NCI-H510A treated with DMSO at 0.1 percent for 48 hours (cell line): ENCODE data around the gene RPP21.
"Not testable (repeated sequence)": the region's sequence is repeated elsewhere in the genome, so short reads cannot be mapped to it uniquely, and the experiment has no call there.

Source experiments
- DNase-seq: peaks from one replicate; lab custom pipeline; 2025; lab: John Stamatoyannopoulos, UW

Gene RPP21

GRCh38 chr6:30329331-30329730 is 15.6 kb upstream of the RPP21 start:
- DNase-seq, result no peak

- DNase-seq, result no peak
Measured at GRCh38 chr6:30331981-30332380, 13.0 kb upstream of the RPP21 start.

- no peak for DNase-seq
Measured at GRCh38 chr6:30334075-30334783, 10.7 kb upstream of the RPP21 start.

- no peak for DNase-seq
Measured at GRCh38 chr6:30340589-30341054, 4.3 kb upstream of the RPP21 start.

GRCh38 chr6:30341218-30341617 is 3.7 kb upstream of the RPP21 start:
- DNase-seq, result no peak

- no peak for DNase-seq
Measured at GRCh38 chr6:30341728-30342127, 3.2 kb upstream of the RPP21 start.

- no peak for DNase-seq
Measured at GRCh38 chr6:30344191-30344867, 627 bp upstream of the RPP21 start.

DNA sequence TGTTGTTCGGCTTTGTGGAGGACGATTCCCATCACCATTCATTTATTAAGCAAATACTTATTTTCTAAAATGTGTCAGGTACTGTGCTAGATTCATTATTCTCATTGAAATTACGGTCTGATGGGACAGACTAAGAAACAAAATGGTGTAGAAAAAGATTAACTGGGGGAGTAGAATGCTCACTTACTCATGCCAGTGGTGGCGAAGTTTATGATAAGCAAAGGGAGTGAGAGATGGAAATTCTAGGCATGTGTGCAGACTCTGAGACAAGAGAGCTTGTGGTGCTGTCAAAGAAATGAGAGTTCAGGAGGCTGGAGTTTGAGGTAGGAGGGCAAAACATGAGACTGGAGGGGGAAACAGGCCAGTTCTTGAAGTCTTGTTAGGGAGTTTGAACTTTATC is 896 bp downstream of the RPP21 start:
- no peak for DNase-seq

- DNase-seq, result no peak
Measured at GRCh38 chr6:30348957-30349356, 4.0 kb downstream of the RPP21 start.

DNA sequence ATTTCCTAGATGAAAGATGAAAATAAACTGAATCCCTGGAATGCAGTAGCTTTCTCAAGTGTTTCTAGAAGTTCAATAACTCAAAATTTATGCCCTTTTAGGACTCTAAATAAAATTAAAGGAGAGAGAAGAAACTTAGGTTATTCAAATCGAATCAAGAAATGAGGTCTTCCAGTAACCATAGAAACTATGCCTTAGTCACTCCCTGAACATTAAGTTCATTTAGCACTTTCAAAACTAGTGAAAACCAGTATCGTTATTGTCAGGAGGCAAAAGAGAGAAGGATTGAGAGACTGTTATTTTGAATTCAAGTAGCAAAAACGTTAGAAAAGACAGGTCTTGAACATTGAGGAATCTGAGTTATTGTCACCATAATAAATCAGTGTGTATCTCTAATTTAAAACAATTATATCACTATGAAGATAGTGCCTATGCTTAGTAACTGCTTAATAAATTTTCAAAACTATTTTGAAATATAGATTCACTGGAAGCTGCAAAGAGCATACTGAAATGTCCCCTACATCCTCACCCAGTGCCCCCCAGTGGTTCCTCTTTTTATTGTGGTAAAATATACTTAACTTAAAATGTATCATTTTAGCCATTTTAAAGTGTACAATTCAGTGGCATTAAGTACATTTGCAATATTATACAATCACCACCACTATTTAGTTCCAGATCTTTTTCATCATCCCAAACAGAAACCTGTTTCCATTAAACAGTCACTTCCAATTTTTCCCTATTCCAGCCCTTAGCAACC is 4.6 kb downstream of the RPP21 start:
- DNase-seq, result no peak

DNA sequence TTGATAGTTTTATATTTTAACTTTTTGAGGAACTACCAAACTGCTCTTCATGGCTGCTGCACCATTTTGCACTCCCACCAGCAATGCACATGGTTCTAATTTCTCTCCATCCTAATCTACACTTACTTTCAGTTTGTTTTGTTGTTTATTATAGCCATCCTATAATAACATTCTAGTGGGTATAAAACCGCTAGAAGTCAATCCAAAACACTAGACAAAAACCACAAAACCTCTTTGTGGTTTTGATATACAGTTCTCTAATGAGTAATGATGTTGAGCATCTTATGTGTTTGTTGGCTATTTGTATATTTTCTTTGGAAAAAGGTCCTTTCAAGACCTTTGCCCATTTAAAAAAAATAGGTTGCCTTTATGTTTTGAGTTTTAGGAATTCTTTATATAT is 5.6 kb downstream of the RPP21 start:
- no peak for DNase-seq

GRCh38 chr6:30352550-30352949 is 7.6 kb downstream of the RPP21 start:
- no peak for DNase-seq

GRCh38 chr6:30355281-30355680 is 10.3 kb downstream of the RPP21 start:
- DNase-seq, result no peak

GRCh38 chr6:30356536-30356935 is 11.6 kb downstream of the RPP21 start:
- DNase-seq, result no peak

DNA sequence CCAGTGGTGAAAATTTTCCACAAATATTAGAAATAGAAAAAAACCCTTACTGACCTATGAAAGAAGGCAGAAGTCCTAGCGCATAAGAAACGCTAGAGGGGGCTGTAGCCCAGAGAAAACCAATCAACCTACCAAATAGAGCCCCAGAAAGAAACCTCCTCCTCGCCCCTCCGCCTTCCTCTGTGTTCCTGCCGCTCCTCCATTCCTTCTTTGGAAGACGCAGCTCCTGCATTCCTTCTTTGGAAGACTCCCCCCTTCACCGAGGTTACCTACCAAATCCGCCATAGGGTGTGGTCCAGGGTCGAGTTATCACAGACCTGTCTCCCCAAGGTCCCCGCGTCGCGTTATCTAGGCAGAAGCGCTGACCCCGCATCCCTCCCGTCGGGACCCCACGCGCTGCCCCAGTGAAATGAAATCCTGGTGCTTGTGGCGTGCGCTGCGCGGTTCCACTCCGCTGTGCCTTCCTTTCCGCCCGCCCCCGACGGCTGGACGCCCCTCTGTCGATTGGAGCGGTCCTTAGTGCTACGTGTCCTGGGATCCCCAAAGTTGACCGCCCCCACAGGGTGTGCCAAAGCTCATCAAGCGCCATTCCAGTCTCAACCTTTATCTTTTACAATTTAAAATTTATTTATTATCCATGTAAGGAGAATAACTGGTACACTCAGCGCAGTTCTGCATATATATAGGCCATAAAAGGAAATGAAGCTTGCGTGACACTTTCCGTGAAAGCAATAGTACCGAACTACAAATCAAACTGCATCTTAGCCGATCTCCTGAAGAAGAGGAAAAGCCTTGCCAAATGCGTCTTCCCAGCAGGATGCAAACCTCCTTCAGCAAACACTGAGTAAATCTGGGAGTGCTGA is 13.0 kb downstream of the RPP21 start:
- DNase-seq, result peak; percentile 17

DNA sequence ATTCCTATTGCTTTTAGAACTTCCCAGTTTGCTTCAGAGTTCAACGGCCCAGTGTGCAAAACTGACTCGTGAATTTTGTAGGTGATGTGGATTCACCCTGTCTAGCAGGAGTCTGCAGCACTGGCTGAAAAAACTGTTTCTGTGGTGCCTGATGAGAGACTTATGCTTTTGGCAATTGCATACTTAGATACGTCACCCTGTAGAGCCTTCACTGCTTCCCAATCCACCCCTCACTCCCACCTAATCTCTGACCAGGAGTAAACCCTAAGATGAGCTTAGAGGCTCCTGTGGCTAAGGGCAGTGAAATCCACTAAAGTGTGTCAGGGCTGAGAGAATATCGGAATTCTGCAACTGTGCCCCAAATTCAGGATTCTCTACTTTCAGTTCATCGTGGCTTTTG is 14.3 kb downstream of the RPP21 start:
- DNase-seq, result no peak

DNA sequence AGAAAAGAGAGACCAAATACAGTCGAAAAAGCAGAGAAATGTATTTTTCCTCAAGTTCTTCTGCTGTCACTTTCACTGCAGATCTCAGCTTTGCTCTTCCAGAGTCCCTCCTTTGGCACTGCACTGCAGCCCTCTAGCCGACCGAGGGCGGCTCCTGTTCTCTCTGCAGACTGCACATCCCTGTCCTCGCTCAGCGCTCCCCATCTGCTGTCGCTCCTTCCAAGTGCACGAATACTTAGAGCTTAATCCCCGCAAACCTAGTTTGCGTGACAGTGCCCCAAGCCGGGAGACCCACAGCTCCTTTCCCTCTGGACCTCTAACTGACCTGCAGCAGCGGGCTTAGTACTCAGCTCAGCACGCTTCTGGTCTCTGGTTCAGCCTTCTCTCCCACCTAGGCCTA is 15.2 kb downstream of the RPP21 start:
- DNase-seq, result no peak

DNA sequence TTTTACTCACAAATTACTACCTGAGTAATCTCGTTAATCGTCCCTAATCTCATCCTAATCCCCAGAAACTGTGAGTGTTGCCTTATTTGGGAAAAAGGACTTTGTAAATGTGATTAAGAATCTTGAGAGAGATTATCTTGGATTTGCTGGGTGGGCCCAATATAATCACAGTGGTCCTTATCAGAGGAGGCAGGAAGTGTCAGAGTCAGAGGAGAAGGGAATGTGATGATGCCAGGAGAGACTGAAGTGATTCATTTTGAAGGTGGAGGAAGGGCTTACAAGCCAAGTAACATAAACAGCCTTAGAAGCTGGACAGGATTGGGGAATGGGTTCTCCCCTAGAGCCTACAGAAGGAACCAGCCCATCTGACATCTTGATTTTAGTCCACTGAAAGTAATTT is 16.7 kb downstream of the RPP21 start:
- no peak for DNase-seq

DNA sequence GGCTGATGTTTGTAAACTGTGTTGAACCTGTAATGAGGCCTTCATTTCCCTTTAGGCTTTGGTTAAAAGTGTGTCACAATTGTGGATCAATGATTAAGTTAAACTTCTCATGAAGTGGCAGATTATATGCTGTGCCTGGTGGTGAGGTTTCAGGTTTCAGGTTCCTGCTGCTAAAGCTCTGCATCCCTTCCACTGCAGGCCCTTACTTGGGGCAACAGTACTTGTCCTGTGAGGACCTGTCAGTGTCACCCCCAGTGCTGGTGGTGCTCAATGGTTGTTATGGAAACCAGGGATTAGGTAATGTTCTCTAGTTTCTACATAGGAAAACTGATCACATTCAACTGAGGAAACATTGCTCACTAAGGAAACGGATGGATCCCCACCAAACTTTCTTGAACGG is 18.5 kb downstream of the RPP21 start:
- no peak for DNase-seq

DNA sequence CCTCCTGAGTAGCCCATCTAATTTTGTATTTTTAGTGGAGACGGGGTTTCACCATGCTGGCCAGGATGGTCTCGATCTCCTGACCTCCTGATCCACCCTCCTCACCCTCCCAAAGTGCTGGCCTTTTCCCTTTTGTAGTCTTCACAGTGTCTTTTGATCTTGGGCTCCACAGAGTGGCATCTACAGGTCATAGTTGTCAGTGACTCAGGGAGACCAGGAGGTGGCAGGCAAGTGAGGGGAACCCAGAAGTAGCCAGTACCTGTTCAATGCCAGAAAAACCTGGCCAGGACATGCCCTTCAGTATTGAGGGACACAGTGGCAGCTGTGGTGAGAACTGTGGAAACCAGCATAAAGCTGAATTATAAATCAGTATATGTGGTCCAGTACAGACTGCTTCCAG is 19.6 kb downstream of the RPP21 start:
- DNase-seq, result no peak

GRCh38 chr6:30369280-30369679 is 24.3 kb downstream of the RPP21 start:
- DNase-seq, result not testable (repeated sequence)

DNA sequence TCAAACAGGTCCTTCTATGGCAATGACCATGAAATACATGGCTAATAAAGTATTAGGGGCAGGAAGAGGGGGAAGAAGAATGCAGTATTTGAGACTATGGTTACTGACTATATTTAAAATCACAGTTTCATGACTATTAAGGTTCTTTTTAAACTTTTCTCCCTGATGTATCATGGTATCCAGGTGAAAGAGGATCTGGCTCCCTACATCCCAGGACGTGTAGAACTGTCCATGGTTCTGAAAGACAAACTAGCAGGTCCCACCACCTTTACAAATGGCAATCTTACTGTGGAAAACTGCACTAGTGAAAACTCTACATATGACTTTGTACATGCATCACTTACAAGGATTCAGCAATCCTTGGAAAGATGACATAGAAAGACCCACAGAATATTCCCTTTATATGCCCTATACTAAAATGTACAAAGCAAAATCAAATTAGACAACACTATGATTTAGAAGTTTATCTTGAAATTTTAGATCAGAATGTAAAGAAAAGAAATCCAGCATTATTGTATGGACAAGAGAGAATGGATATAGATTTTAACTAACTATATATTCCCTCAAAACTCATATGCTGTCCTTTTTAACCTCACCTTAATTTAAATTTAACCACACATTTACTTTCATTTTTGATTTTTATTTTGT is 33.5 kb downstream of the RPP21 start:
- DNase-seq, result no peak
